ENCODE measurements around the gene AXL. TPM values are rescaled to one million over a fixed set of nuclear protein-coding genes. Genes with fewer than 3 reads are reported as not detected.

Gene AXL
- total and polyA plus RNA-seq, 9 of the 15 experiments (the other 6 are each of a cell fraction or from before 2014, with no cell fraction given), result 0.80 to 6.6 (median 1.6) TPM

DNA sequence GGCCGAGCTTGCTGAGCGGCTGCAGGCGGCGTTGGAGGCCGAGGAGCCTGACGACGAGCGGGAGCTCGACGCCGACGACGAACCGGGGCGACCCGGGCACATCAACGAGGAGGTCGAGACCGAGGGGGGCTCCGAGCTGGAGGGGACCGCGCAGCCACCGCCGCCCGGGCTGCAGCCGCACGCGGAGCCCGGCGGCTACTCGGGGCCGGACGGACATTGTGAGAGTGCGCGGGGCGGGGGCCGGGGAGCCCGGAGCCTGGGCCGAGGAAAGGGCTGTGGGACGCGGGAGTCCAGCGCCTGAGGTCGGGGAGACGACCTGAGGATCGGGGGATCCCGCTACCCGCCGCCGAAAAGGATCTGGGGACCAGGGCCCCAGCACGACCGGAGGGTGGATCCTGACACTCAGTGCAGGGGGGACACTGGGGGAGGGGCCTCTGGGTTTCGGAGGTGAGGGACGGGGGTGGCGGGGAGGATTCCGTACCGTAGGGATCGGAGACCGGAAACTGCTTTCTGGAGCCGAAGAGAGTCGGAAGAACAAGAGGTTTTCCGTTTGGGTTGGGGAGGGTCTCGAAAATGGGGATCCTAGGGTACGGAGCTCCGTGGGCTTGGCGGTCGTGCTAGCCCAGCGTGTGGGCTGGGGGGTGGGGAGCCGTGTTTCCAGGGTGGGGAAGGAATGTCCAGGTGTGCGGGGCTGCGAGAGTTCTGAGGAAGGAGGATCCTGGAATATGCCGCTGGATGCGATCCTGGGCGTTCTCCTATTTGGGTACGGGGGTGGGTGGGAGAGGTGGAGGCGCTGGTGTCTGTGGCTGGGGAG, 45.8 kb downstream of the AXL start (continued):
- TF ChIP-seq, protein P1, sequence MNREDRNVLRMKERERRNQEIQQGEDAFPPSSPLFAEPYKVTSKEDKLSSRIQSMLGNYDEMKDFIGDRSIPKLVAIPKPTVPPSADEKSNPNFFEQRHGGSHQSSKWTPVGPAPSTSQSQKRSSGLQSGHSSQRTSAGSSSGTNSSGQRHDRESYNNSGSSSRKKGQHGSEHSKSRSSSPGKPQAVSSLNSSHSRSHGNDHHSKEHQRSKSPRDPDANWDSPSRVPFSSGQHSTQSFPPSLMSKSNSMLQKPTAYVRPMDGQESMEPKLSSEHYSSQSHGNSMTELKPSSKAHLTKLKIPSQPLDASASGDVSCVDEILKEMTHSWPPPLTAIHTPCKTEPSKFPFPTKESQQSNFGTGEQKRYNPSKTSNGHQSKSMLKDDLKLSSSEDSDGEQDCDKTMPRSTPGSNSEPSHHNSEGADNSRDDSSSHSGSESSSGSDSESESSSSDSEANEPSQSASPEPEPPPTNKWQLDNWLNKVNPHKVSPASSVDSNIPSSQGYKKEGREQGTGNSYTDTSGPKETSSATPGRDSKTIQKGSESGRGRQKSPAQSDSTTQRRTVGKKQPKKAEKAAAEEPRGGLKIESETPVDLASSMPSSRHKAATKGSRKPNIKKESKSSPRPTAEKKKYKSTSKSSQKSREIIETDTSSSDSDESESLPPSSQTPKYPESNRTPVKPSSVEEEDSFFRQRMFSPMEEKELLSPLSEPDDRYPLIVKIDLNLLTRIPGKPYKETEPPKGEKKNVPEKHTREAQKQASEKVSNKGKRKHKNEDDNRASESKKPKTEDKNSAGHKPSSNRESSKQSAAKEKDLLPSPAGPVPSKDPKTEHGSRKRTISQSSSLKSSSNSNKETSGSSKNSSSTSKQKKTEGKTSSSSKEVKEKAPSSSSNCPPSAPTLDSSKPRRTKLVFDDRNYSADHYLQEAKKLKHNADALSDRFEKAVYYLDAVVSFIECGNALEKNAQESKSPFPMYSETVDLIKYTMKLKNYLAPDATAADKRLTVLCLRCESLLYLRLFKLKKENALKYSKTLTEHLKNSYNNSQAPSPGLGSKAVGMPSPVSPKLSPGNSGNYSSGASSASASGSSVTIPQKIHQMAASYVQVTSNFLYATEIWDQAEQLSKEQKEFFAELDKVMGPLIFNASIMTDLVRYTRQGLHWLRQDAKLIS (CRISPR knock-in tag; IDR thresholded peaks at IDR 0.05), result peak; percentile 90
- TF ChIP-seq PHF8 (IDR thresholded peaks at IDR 0.05; ENCODE audit: borderline replicate concordance, low read length) (peak; percentile 82; the same call in 1 of the 2 replicates), ZFX (CRISPR knock-in tag; IDR thresholded peaks at IDR 0.05) (peak; percentile 82), HNRNPK (IDR thresholded peaks at IDR 0.05; ENCODE audit: low read depth, low read length, poor library complexity, severe bottlenecking) (no peak), ESRRA (IDR thresholded peaks at IDR 0.05; ENCODE audit: borderline replicate concordance, low read depth) (0 out of 2 replicates have a peak, but pooled peaks have one; percentile 9), CHD1 (IDR thresholded peaks at IDR 0.05; ENCODE audit: low read length) (peak; percentile 94), POLR2G (IDR thresholded peaks at IDR 0.05; ENCODE audit: low read depth, low read length) (peak; percentile 77), ETV1 (tag; conservative IDR thresholded peaks at IDR 0.05; ENCODE audit: low read depth) (peak; percentile 53; the same call in 1 of the 2 replicates), ZNF124 (CRISPR knock-in tag; IDR thresholded peaks at IDR 0.05) (peak; percentile 77; the same call in 1 of the 2 replicates), ZNF79 (CRISPR knock-in tag; IDR thresholded peaks at IDR 0.05; ENCODE audit: low read depth) (no peak)
- TF ChIP-seq, protein P2, sequence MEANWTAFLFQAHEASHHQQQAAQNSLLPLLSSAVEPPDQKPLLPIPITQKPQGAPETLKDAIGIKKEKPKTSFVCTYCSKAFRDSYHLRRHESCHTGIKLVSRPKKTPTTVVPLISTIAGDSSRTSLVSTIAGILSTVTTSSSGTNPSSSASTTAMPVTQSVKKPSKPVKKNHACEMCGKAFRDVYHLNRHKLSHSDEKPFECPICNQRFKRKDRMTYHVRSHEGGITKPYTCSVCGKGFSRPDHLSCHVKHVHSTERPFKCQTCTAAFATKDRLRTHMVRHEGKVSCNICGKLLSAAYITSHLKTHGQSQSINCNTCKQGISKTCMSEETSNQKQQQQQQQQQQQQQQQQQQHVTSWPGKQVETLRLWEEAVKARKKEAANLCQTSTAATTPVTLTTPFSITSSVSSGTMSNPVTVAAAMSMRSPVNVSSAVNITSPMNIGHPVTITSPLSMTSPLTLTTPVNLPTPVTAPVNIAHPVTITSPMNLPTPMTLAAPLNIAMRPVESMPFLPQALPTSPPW (CRISPR knock-in tag; IDR thresholded peaks at IDR 0.05), result peak; percentile 86
- TF ChIP-seq, protein P3, sequence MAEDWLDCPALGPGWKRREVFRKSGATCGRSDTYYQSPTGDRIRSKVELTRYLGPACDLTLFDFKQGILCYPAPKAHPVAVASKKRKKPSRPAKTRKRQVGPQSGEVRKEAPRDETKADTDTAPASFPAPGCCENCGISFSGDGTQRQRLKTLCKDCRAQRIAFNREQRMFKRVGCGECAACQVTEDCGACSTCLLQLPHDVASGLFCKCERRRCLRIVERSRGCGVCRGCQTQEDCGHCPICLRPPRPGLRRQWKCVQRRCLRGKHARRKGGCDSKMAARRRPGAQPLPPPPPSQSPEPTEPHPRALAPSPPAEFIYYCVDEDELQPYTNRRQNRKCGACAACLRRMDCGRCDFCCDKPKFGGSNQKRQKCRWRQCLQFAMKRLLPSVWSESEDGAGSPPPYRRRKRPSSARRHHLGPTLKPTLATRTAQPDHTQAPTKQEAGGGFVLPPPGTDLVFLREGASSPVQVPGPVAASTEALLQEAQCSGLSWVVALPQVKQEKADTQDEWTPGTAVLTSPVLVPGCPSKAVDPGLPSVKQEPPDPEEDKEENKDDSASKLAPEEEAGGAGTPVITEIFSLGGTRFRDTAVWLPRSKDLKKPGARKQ (CRISPR knock-in tag; IDR thresholded peaks at IDR 0.05), result no peak
- TF ChIP-seq, protein P4, sequence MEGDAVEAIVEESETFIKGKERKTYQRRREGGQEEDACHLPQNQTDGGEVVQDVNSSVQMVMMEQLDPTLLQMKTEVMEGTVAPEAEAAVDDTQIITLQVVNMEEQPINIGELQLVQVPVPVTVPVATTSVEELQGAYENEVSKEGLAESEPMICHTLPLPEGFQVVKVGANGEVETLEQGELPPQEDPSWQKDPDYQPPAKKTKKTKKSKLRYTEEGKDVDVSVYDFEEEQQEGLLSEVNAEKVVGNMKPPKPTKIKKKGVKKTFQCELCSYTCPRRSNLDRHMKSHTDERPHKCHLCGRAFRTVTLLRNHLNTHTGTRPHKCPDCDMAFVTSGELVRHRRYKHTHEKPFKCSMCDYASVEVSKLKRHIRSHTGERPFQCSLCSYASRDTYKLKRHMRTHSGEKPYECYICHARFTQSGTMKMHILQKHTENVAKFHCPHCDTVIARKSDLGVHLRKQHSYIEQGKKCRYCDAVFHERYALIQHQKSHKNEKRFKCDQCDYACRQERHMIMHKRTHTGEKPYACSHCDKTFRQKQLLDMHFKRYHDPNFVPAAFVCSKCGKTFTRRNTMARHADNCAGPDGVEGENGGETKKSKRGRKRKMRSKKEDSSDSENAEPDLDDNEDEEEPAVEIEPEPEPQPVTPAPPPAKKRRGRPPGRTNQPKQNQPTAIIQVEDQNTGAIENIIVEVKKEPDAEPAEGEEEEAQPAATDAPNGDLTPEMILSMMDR (IDR thresholded peaks at IDR 0.05 in 2 of 3, conservative IDR thresholded peaks at IDR 0.05 in 1 of 3; ENCODE audit: insufficient read depth in 2 of 3, low read depth in 1 of 3, low read length in 3 of 3), result 0 out of 6 replicates have a peak, but pooled peaks of 1 of the 3 experiments have one; percentile 7
- TF ChIP-seq, protein P5, sequence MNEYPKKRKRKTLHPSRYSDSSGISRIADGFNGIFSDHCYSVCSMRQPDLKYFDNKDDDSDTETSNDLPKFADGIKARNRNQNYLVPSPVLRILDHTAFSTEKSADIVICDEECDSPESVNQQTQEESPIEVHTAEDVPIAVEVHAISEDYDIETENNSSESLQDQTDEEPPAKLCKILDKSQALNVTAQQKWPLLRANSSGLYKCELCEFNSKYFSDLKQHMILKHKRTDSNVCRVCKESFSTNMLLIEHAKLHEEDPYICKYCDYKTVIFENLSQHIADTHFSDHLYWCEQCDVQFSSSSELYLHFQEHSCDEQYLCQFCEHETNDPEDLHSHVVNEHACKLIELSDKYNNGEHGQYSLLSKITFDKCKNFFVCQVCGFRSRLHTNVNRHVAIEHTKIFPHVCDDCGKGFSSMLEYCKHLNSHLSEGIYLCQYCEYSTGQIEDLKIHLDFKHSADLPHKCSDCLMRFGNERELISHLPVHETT (CRISPR knock-in tag; conservative IDR thresholded peaks at IDR 0.05 in 1 of 2, IDR thresholded peaks at IDR 0.05 in 1 of 2), result peak in 1 of 2 experiments; percentile 41; a peak in 1 of 4 replicates
